Caco-2 (cell line): ENCODE measurements around the gene CUTA. TPM values are rescaled to one million over a fixed set of nuclear protein-coding genes. Genes with fewer than 3 reads are reported as not detected.

Experiments
- BruUV-seq: library from RNA; stranded (reverse); fragments of 400-500 nt; replicated peaks from 2 replicates; lab custom pipeline; 2021; lab: Mats Ljungman, UMichigan
- CTCF ChIA-PET: fragments of 300-600 bp; sonication (Branson Sonifier 250); formaldehyde crosslinking; loops from one replicate; lab custom pipeline; 2022; ENCODE audit warnings: antibody characterized with exemption; lab: Charles Lee
- POLR2A ChIA-PET: fragments of 300-600 bp; sonication (Branson Sonifier 250); formaldehyde crosslinking; loops from one replicate; lab custom pipeline; 2022; ENCODE audit warnings: antibody characterized with exemption; lab: Charles Lee
- DNase-seq, 2 experiments: peaks; one replicate each; pipeline versions ENCODE4 v3.0.0 to v3.0.0-alpha.2; 2020 to 2022
- H3K27me3 ChIP-seq: replicated peaks from 2 replicates; pipeline ENCODE4 v1.6.0; 2011; ENCODE audit warnings: low read length; ENCODE audit not compliant: control insufficient read depth, insufficient read depth
- H3K36me3 ChIP-seq: 2 replicates; pipeline ENCODE4 v1.5.1; 2011; ENCODE audit warnings: low read length; ENCODE audit not compliant: control insufficient read depth, insufficient read depth
- H3K4me1 ChIP-seq: fragments of 250-450 bp; sonication (Bioruptor Pico); 2 replicates; pipeline ENCODE4 v1.5.1; 2020; ENCODE audit warnings: mild to moderate bottlenecking
- H3K4me3 ChIP-seq: 2 replicates; pipeline ENCODE4 v1.5.1; 2011; ENCODE audit warnings: low read depth, mild to moderate bottlenecking, control low read depth, low read length
- H3K9me3 ChIP-seq: fragments of 250-450 bp; sonication (Bioruptor Pico); 2 replicates; pipeline ENCODE4 v1.5.1; 2020; ENCODE audit warnings: mild to moderate bottlenecking, moderate library complexity
- H3K27ac Mint-ChIP-seq: one replicate; pipeline ENCODE4 v1.8.0; 2022; ENCODE audit warnings: mixed read lengths; ENCODE audit not compliant: unreplicated experiment
- H3K27me3 Mint-ChIP-seq: one replicate; pipeline ENCODE4 v1.8.0; 2022; ENCODE audit warnings: mixed read lengths; ENCODE audit not compliant: insufficient read depth, unreplicated experiment
- H3K36me3 Mint-ChIP-seq: one replicate; pipeline ENCODE4 v1.8.0; 2022; ENCODE audit warnings: mild to moderate bottlenecking, mixed read lengths; ENCODE audit not compliant: insufficient read depth, unreplicated experiment
- H3K4me1 Mint-ChIP-seq: one replicate; pipeline ENCODE4 v1.8.0; 2022; ENCODE audit warnings: low read depth, mixed read lengths; ENCODE audit not compliant: unreplicated experiment
- H3K4me3 Mint-ChIP-seq: one replicate; pipeline ENCODE4 v1.8.0; 2022; ENCODE audit warnings: mild to moderate bottlenecking, moderate library complexity, mixed read lengths; ENCODE audit not compliant: unreplicated experiment
- H3K9me3 Mint-ChIP-seq: one replicate; pipeline ENCODE4 v1.8.0; 2022; ENCODE audit warnings: mixed read lengths; ENCODE audit not compliant: unreplicated experiment
- intact Hi-C: fragments of 100-400 bp; cut with micrococcal nuclease; formaldehyde crosslinking; loops from one replicate; pipeline ENCODE4 v1.10.0; 2022; ENCODE audit not compliant: unreplicated experiment
- total RNA-seq: library from RNA; stranded (reverse); gene quantifications from 2 replicates; pipeline ENCODE4 v1.2.3, GENCODE V29; 2022
- TF ChIP-seq, protein P1 (sequence below), 2 experiments: fragments of 200-600 bp in 1 of 2; IDR thresholded peaks; 1 replicate in 1 of 2; 2 replicates in 1 of 2; pipeline versions ENCODE4 v1.5.1 to v1.8.0; 2011 to 2022; ENCODE audit warnings: antibody characterized with exemption in 1 of 2, control low read depth in 1 of 2, inconsistent platforms in 1 of 2, low read depth in 1 of 2, low read length in 1 of 2, mild to moderate bottlenecking in 1 of 2, moderate library complexity in 1 of 2; ENCODE audit not compliant: insufficient read depth in 1 of 2, severe bottlenecking in 1 of 2, unreplicated experiment in 1 of 2

CUTA gene
- total RNA-seq, 1 experiment from 2014 or later, result 166 TPM

DNA sequence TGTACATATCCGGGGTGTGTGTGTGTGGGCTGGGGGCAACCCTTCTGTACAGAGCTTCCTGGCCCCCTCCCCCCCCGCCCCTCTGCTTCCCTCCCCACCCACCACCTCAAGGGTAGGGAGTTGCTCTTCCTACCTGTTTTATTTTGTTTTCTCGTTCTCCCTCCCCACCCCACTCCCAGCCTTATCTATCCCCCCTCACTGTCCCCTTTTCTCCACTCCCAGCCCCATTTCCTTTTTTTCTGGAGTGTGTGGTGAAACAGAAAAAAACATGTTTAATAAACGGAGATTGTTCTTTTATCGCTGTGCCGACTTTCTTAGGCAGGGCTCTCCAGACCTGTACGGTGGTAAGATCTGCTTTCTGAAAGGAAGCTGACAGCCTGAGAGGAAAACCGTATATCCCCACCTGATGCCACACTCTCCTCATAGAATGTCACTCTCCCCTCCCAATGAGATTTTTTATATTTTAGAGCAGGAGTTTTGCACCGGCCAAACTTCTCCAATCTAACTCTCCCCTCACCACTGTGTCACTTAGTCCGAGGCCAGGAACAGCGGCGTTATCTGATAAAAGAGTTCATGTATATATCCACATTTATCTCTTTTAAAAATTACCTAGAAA lies 35.6 kb upstream of the CUTA start:
- TF ChIP-seq, protein P1, sequence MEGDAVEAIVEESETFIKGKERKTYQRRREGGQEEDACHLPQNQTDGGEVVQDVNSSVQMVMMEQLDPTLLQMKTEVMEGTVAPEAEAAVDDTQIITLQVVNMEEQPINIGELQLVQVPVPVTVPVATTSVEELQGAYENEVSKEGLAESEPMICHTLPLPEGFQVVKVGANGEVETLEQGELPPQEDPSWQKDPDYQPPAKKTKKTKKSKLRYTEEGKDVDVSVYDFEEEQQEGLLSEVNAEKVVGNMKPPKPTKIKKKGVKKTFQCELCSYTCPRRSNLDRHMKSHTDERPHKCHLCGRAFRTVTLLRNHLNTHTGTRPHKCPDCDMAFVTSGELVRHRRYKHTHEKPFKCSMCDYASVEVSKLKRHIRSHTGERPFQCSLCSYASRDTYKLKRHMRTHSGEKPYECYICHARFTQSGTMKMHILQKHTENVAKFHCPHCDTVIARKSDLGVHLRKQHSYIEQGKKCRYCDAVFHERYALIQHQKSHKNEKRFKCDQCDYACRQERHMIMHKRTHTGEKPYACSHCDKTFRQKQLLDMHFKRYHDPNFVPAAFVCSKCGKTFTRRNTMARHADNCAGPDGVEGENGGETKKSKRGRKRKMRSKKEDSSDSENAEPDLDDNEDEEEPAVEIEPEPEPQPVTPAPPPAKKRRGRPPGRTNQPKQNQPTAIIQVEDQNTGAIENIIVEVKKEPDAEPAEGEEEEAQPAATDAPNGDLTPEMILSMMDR (IDR thresholded peaks at IDR 0.05; ENCODE audit: insufficient read depth in 1 of 2, low read depth in 1 of 2, low read length in 1 of 2, severe bottlenecking in 1 of 2, unreplicated experiment in 1 of 2), result no peak
- intact Hi-C loops, result loop anchor here (2.0 kb wide), 1 partner anchor 25 kb away; no protein-coding TSS in a partner anchor
- CTCF ChIA-PET, result interaction anchor here (1.1 kb wide), 1 partner anchor 28 kb away, joined by 3 read pairs; no protein-coding TSS in a partner anchor
- Histone ChIP-seq H3K27me3 (no peaks in the 10 kb centered on the region), H3K4me1 (no peaks in the 10 kb centered on the region), H3K36me3 (no peaks in the 10 kb centered on the region; the same call in 1 of the 2 replicates), H3K9me3 (no peaks in the 10 kb centered on the region), H3K4me3 (peak overlapping the region; percentile 79)
- Mint-ChIP-seq H3K9me3 (no peaks in the 10 kb centered on the region), H3K27ac (peak overlapping the region; percentile 80), H3K4me1 (peaks cover 19% of the 10 kb centered on the region), H3K4me3 (peak overlapping the region; percentile 97), H3K27me3 (no peaks in the 10 kb centered on the region), H3K36me3 (peaks cover 13% of the 10 kb centered on the region)
- BruUV-seq, result no TSS peak
- POLR2A ChIA-PET, result interaction anchor here (0.8 to 1.5 kb wide), 5 partner anchors 21 to 44 kb away, joined by 3 to 7 read pairs (median 3); no protein-coding TSS in a partner anchor
- DNase-seq, result no peak

DNA sequence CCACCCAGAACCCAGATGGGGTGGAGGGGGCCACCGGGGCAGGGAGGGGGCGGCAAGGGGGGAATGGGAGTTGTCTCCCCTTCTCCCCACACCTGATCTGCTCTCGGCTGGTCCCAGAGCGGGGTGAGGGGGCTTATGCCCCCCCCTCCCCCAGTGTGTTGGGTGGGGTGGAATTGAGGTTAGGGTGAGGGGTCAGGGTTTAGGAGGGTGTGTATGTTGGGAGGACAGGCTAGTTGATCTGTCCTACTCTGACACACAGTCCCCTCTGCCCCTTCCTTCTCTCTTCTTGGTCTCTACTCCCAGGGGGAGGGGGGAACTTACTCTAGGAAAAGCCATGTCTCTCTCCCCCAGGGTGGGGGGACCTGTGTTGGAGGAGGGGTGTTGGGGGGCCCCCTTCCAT lies 34.6 kb upstream of the CUTA start:
- Mint-ChIP-seq H3K4me3 (no peak overlapping the region), H3K4me1 (peaks cover 19% of the 10 kb centered on the region), H3K27ac (no peak overlapping the region), H3K9me3 (no peaks in the 10 kb centered on the region), H3K36me3 (peaks cover 13% of the 10 kb centered on the region), H3K27me3 (no peaks in the 10 kb centered on the region)
- intact Hi-C loops, result no loop called here
- H3K4me3 ChIP-seq, result no peak overlapping the region
- TF ChIP-seq, protein P1 (IDR thresholded peaks at IDR 0.05; ENCODE audit: insufficient read depth in 1 of 2, low read depth in 1 of 2, low read length in 1 of 2, severe bottlenecking in 1 of 2, unreplicated experiment in 1 of 2), result no peak
- no peaks in the 10 kb centered on the region; the same call in 1 of the 2 replicates for H3K36me3 ChIP-seq
- POLR2A ChIA-PET, result no interaction called here
- DNase-seq, result no peak
- H3K9me3 ChIP-seq, result no peaks in the 10 kb centered on the region
- H3K27me3 ChIP-seq, result no peaks in the 10 kb centered on the region
- CTCF ChIA-PET, result interaction anchor here (0.6 kb wide), 1 partner anchor 16 kb away, joined by 3 read pairs; no protein-coding TSS in a partner anchor
- no peaks in the 10 kb centered on the region for H3K4me1 ChIP-seq
- BruUV-seq, result no TSS peak

DNA sequence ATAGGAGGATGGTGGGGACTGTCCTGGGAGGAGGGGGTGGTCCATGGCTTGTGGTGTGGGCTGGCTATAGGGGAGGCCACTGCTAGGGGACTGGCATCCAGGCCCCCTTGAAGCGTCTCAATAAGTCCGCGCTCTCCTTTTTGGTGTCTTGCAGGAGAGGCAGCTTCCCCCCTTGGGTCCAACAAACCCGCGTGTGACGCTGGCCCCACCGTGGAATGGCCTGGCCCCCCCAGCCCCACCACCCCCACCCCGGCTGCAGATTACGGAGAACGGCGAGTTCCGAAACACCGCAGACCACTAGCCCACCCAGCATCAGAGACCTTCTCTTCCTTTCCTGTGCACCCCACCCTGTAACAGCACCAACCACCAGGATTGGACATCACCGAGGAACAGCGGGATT lies 33.7 kb upstream of the CUTA start:
- H3K4me3 ChIP-seq, result no peak overlapping the region
- H3K27me3 ChIP-seq, result no peaks in the 10 kb centered on the region
- intact Hi-C loops, result no loop called here
- no peak for DNase-seq
- H3K4me1 ChIP-seq, result no peaks in the 10 kb centered on the region
- no peaks in the 10 kb centered on the region for H3K9me3 Mint-ChIP-seq
- H3K9me3 ChIP-seq, result no peaks in the 10 kb centered on the region
- no peak overlapping the region for H3K4me3 Mint-ChIP-seq
- H3K27ac Mint-ChIP-seq, result no peak overlapping the region
- H3K27me3 Mint-ChIP-seq, result no peaks in the 10 kb centered on the region
- ChIA-PET POLR2A (no interaction called here), CTCF (interaction anchor here (0.9 kb wide), 1 partner anchor 169 kb away, joined by 3 read pairs; no protein-coding TSS in a partner anchor)
- BruUV-seq, result no TSS peak
- H3K36me3 Mint-ChIP-seq, result peaks cover 13% of the 10 kb centered on the region
- TF ChIP-seq, protein P1 (IDR thresholded peaks at IDR 0.05; ENCODE audit: insufficient read depth in 1 of 2, low read depth in 1 of 2, low read length in 1 of 2, severe bottlenecking in 1 of 2, unreplicated experiment in 1 of 2), result no peak
- H3K36me3 ChIP-seq, result no peaks in the 10 kb centered on the region; the same call in 1 of the 2 replicates
- H3K4me1 Mint-ChIP-seq, result peaks cover 19% of the 10 kb centered on the region
